Stimulated activated CD4-positive, alpha-beta T cell treated with anti-CD3 and anti-CD28 coated beads, Interleukin-1b, Interleukin-23, amount 100 ng/mL, for 24 hours (primary cell): ENCODE results near the gene LEF1.

Experiments
- DNase-seq, 4 experiments: peaks; one replicate each; pipeline ENCODE4 v3.0.0-alpha.2; 2020; ENCODE audit warnings: low read depth in 4 of 4, low spot score in 1 of 4

LEF1 gene

GRCh38 chr4:108003982-108004515 is 164.7 kb downstream of the LEF1 start:
- no peak for DNase-seq

DNA sequence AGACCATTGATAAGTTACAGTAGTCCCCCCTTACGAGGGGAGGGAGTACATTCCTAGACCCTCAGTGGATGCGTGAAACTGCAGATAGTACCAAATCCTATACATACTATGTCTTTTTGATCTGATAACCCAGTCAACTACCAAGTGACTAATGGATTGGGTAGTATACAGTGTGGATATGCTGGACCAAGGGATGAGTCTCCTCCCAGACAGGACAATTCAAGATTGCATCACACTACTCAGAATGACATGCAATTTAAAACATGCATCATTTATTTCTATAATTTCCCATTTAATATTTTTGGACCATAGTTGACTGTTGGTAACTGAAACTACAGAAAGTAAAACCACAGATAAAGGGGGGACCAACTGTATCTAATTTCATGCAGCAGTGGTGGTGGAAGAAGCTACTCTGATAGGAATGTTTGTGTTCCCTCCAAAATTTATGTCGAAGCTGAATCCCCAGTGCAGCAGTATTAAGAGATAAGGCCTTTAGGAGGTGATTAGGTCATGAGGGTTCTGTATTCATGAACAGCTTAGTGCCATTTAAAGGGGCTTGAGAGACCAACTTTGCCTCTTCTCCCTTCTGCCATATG is 167.1 kb downstream of the LEF1 start:
- no peak for DNase-seq

DNA sequence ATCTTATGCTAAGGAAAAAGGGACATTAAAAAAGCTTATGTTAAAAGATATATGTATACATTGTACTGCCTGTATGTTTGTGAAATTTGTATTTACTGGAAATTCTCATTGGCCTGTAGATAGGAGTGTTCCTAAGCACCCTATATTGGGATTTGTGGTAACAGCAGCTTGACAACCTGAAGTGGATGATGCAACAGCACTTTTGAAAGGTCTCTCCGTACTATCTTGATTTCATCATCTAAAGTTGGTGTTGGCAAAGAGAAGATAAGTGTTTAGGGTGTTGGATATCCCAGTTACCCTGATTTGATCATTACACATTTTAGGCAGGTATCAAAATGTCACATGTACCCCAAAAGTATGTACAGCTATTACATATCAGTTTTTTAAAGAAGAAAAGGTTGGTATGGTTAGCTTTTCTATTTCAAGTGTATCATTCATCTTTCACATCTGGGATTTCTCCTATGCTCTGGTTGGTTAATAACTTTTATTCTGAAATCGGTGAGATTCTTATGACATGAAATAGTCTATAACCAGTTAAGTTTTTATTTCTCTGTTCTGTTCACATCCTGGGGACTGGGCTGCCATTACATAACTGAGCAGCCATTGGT is 168.7 kb downstream of the LEF1 start:
- no peak for DNase-seq

GRCh38 chr4:107997794-107998193 is 170.9 kb downstream of the LEF1 start:
- DNase-seq: no peak
